Measurements from ENCODE around the gene ZNF536. TPM values are rescaled to one million over a fixed set of nuclear protein-coding genes. Genes with fewer than 3 reads are reported as not detected.

ZNF536 gene
- total RNA-seq, 1 experiment from 2014 or later = not detected

GRCh38 chr19:30374539-30374864 lies 2.3 kb downstream of the ZNF536 start:
- no peaks in the 10 kb centered on the region for H3K27me3 ChIP-seq (replicated peaks; ENCODE audit: control insufficient read depth, insufficient read depth, low read length)
- H3K9me3 Mint-ChIP-seq (ENCODE audit: unreplicated experiment) = no peaks in the 10 kb centered on the region
- no peaks in the 10 kb centered on the region for H3K4me1 Mint-ChIP-seq (ENCODE audit: low read depth, unreplicated experiment)
- DNase-seq = no peak
- intact Hi-C loops (cut with micrococcal nuclease; ENCODE audit: unreplicated experiment) = no loop called here
- BruUV-seq (replicated peaks) = no TSS peak
- no peaks in the 10 kb centered on the region for H3K9me3 ChIP-seq
- peak overlapping the region; percentile 59 for H3K4me3 Mint-ChIP-seq (ENCODE audit: unreplicated experiment)
- no peaks in the 10 kb centered on the region for H3K36me3 Mint-ChIP-seq (ENCODE audit: insufficient read depth, unreplicated experiment)
- H3K4me1 ChIP-seq = no peaks in the 10 kb centered on the region
- CTCF ChIA-PET = no interaction called here
- TF ChIP-seq, protein P1, sequence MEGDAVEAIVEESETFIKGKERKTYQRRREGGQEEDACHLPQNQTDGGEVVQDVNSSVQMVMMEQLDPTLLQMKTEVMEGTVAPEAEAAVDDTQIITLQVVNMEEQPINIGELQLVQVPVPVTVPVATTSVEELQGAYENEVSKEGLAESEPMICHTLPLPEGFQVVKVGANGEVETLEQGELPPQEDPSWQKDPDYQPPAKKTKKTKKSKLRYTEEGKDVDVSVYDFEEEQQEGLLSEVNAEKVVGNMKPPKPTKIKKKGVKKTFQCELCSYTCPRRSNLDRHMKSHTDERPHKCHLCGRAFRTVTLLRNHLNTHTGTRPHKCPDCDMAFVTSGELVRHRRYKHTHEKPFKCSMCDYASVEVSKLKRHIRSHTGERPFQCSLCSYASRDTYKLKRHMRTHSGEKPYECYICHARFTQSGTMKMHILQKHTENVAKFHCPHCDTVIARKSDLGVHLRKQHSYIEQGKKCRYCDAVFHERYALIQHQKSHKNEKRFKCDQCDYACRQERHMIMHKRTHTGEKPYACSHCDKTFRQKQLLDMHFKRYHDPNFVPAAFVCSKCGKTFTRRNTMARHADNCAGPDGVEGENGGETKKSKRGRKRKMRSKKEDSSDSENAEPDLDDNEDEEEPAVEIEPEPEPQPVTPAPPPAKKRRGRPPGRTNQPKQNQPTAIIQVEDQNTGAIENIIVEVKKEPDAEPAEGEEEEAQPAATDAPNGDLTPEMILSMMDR (IDR thresholded peaks at IDR 0.05; ENCODE audit: insufficient read depth in 1 of 2, low read depth in 1 of 2, low read length in 1 of 2, severe bottlenecking in 1 of 2, unreplicated experiment in 1 of 2) = no peak
- POLR2A ChIA-PET = no interaction called here
- no peak overlapping the region for H3K4me3 ChIP-seq (ENCODE audit: low read depth, low read length)
- H3K27me3 Mint-ChIP-seq (ENCODE audit: insufficient read depth, unreplicated experiment) = peaks cover 11% of the 10 kb centered on the region
- no peaks in the 10 kb centered on the region for H3K36me3 ChIP-seq (ENCODE audit: control insufficient read depth, insufficient read depth, low read length)
- H3K27ac Mint-ChIP-seq (ENCODE audit: unreplicated experiment) = no peak overlapping the region

DNA sequence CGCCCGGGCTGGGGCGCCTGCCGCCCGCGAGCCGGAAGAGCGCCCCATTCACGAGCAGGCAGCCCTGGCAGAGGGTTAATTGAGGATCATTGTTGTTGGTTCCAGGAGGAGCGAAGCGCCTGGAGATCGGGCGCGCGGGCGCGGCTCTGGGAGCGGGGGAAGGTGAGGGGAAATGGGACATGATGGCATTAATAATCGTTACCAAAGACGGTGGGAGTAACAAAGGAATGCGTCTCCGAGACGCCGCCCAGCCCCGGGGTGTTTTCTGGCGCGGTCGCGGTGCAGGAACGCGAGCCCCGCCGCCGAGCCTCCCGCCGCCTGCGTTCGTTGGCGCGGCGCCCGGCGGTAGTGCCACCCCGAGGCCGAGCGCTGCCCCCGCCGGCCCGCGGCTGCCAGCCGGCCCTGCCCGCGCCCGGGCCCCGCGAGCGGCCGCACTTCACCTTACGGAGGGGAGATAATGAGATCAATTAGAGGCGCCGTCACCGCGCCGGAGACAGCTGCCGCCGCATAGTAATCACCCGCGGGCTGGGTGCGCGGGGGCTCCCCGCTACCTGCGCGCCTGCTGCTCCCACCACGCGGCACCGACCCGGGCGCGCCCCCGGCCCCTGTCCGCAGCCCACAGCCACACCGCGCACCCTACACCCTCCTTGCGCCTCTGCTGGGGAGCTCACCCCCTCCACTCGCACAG lies 2.8 kb downstream of the ZNF536 start:
- Histone ChIP-seq H3K4me1 (no peaks in the 10 kb centered on the region), H3K36me3 (ENCODE audit: control insufficient read depth, insufficient read depth, low read length) (no peaks in the 10 kb centered on the region), H3K9me3 (no peaks in the 10 kb centered on the region), H3K4me3 (ENCODE audit: low read depth, low read length) (no peak overlapping the region), H3K27me3 (replicated peaks; ENCODE audit: control insufficient read depth, insufficient read depth, low read length) (no peaks in the 10 kb centered on the region)
- ChIA-PET POLR2A (no interaction called here), CTCF (no interaction called here)
- Mint-ChIP-seq H3K9me3 (ENCODE audit: unreplicated experiment) (no peaks in the 10 kb centered on the region), H3K4me1 (ENCODE audit: low read depth, unreplicated experiment) (no peaks in the 10 kb centered on the region), H3K27ac (ENCODE audit: unreplicated experiment) (no peak overlapping the region), H3K4me3 (ENCODE audit: unreplicated experiment) (peak overlapping the region; percentile 59), H3K27me3 (ENCODE audit: insufficient read depth, unreplicated experiment) (peaks cover 11% of the 10 kb centered on the region), H3K36me3 (ENCODE audit: insufficient read depth, unreplicated experiment) (no peaks in the 10 kb centered on the region)
- no peak for DNase-seq
- intact Hi-C loops (cut with micrococcal nuclease; ENCODE audit: unreplicated experiment) = no loop called here
- no TSS peak for BruUV-seq (replicated peaks)
- TF ChIP-seq, protein P1 (IDR thresholded peaks at IDR 0.05; ENCODE audit: insufficient read depth in 1 of 2, low read depth in 1 of 2, low read length in 1 of 2, severe bottlenecking in 1 of 2, unreplicated experiment in 1 of 2) = no peak

- TF ChIP-seq, protein P1 (IDR thresholded peaks at IDR 0.05; ENCODE audit: insufficient read depth in 1 of 2, low read depth in 1 of 2, low read length in 1 of 2, severe bottlenecking in 1 of 2, unreplicated experiment in 1 of 2) = no peak
- H3K4me3 Mint-ChIP-seq (ENCODE audit: unreplicated experiment) = no peak overlapping the region
- no peaks in the 10 kb centered on the region for H3K9me3 ChIP-seq
- no peak overlapping the region for H3K27ac Mint-ChIP-seq (ENCODE audit: unreplicated experiment)
- no peaks in the 10 kb centered on the region for H3K9me3 Mint-ChIP-seq (ENCODE audit: unreplicated experiment)
- ChIA-PET CTCF (no interaction called here), POLR2A (no interaction called here)
- H3K36me3 ChIP-seq (ENCODE audit: control insufficient read depth, insufficient read depth, low read length) = no peaks in the 10 kb centered on the region
- no peaks in the 10 kb centered on the region for H3K36me3 Mint-ChIP-seq (ENCODE audit: insufficient read depth, unreplicated experiment)
- DNase-seq = no peak
- no peaks in the 10 kb centered on the region for H3K27me3 ChIP-seq (replicated peaks; ENCODE audit: control insufficient read depth, insufficient read depth, low read length)
- H3K4me1 ChIP-seq = no peaks in the 10 kb centered on the region
- BruUV-seq (replicated peaks) = no TSS peak
- intact Hi-C loops (cut with micrococcal nuclease; ENCODE audit: unreplicated experiment) = no loop called here
- H3K4me3 ChIP-seq (ENCODE audit: low read depth, low read length) = no peak overlapping the region
- no peaks in the 10 kb centered on the region for H3K4me1 Mint-ChIP-seq (ENCODE audit: low read depth, unreplicated experiment)
- H3K27me3 Mint-ChIP-seq (ENCODE audit: insufficient read depth, unreplicated experiment) = peaks cover 11% of the 10 kb centered on the region
Observed at GRCh38 chr19:30375553-30376031, 3.4 kb downstream of the ZNF536 start.
